Ramos (cell line): ENCODE measurements around the gene FBLN5.

Source experiments
- in situ Hi-C: fragments of 300-500 bp; cut with MboI; formaldehyde crosslinking; loops from one replicate; pipeline ENCODE4 v1.14.3; 2022; ENCODE audit warnings: low sequenced_read_pairs; ENCODE audit not compliant: unreplicated experiment

FBLN5 gene

DNA sequence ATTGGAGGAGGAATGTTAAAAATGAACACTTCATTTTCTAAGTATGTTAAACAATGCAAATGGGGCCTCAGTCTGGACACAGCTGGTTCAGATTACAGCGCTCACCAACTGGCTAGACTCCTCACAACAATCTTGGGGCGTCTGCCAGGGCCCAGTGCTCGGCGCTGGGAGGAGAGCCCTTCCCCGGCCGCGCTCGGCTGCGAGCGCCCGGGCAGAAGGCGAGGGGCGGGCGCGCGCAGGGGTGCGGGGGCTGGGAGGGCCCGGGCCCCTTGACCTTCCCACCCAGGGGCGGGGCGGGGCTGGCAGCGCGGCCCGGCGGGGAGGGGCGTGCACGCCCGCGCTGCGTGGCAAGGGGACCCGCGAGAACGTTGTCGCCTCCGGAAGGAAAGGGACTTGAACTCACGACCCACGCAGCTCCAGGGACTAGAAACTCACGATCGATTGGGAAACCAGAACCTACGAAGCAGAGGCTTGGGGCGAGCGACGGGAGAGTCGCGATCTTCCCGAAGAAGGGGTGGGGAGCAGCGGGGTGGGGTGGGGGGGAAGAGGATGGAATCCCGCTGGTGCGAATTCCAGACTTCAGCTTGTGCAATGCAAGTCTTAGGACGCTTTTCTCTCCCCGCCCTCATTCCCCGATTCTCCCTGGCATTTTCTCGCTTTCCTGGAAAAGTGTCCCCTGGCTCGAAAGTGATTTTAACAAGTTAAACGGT lies at the start of gene FBLN5:
Gene FBLN5 (minus strand): TSS at position 220 of the 710 bp plus-strand sequence. CDS start 465 bp downstream, outside the sequence.
- in situ Hi-C loops: no loop called here

GRCh38 chr14:91996948-91997371 lies 49.5 kb upstream of the FBLN5 start:
- in situ Hi-C loops: no loop called here

GRCh38 chr14:91987192-91987591 lies 39.7 kb upstream of the FBLN5 start:
- in situ Hi-C loops: no loop called here

DNA sequence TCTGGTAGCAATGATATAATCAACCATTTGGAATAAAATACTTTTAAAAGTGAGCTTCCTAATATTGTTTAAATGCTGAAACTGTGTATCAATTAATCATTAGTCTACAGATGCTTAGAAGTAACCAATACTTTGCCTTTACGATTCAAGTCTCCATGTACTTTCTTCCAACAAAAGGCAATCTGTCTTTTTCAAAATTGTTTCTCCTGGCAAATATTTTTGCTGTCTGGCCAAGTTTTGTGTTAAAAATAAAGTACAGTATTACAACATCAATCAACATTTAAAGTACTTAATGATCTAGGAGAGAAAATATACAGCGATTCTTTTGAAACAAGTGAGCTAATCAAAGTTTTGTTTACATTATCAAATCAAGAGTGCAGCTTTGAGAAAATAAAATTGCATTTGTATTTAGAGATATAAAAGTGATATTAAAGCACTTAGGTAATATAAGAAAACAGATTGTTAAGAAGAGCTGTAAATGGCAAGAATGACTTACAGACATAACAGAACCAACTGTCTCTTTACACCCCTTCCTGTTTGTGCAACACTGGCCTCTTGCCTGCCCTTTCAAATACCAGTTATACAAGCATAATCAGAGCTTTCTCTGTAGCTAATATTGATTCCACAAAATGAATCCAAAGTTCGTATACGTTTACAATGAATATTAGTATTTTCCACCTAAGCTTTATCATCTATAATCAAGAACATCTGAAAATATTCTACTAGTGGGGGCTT lies 38.2 kb upstream of the FBLN5 start:
- in situ Hi-C loops: no loop called here

GRCh38 chr14:91985008-91985407 lies 37.5 kb upstream of the FBLN5 start:
- in situ Hi-C loops: no loop called here

GRCh38 chr14:91983588-91983987 lies 36.1 kb upstream of the FBLN5 start:
- in situ Hi-C loops: no loop called here

DNA sequence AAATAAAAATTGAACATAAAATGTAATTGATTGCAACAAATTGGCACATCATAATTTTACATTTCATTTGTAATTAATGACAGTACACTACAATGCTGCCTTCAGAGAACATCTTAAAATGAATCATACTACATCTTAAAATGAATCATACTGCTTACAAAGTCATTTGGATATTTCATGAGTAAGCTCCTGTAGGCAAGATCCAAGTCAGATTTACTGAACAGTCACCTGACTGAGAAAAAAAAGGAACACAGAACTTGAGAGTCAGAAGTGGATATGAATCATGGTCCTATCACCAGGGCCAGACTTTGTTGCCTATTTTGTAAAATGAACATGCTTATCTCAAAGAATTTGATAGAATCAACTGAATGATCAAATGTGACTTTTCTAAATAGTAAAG lies 32.7 kb upstream of the FBLN5 start:
- in situ Hi-C loops: no loop called here

DNA sequence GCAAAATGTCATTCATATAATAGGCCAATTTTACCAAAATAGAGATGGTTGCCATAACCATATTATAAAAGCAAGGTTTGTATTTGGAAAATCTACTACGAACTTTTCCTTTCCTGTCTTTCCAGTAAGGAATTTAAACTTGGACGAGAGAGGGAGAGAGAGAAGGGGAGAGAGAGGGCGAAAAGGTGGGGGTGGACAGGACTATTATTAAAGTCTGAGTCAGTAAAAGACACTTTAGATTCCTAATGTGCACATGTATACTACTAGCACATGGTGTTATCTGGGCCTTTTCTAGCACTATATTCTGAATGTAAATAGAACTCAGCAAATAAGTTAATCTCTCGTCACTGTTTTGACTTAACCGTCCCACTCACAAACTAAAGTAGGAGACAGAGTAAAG lies 30.4 kb upstream of the FBLN5 start:
- in situ Hi-C loops: no loop called here

DNA sequence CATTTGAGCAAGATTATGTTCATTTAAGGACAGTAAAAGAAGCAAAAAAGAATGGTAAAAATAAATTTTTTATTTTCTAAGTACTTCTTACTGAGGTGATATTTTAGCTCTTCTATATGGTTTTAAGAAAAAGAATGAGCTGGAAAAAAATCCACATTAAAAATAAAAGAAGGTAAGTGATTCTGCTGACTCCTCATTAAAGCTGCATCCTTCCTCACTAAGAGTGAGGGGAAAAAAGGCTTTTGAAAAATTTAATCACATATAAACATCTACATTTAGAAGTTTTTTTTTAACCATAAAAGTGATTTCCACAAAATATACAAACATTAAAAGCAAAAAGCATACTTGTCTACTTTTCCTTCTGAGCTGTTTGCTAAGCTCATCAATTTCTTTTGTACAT lies 28.3 kb upstream of the FBLN5 start:
- in situ Hi-C loops: no loop called here

DNA sequence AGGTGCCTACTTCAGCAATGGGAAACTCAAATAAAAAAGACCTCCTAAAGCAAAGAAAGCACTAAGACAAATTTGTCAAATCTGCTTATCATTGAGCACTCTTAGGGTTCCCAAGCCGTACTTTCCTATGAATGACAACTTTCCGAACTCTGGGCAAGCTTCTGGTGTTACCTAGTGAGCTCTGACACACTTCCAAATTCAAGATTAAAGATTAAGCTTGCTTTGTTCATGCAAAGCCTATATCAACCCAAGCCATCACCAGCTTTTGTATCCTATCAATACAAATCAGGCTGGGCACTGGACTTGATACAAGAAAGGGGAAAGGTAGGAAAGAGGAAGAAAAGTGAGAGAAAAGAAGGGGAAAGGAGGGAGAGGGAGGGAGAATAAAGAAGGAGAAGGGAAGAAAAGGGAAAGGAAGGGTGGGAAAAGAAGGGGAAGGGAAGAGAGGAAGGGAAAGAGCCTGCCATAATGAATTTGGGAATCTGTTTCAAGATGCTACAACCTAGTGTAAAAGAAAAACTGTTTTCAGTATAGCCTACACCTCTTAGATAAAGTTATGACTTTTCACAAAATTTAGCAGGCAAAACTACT lies 23.8 kb upstream of the FBLN5 start:
- in situ Hi-C loops: no loop called here

- in situ Hi-C loops: no loop called here
Observed at GRCh38 chr14:91968280-91968679, 20.8 kb upstream of the FBLN5 start.

DNA sequence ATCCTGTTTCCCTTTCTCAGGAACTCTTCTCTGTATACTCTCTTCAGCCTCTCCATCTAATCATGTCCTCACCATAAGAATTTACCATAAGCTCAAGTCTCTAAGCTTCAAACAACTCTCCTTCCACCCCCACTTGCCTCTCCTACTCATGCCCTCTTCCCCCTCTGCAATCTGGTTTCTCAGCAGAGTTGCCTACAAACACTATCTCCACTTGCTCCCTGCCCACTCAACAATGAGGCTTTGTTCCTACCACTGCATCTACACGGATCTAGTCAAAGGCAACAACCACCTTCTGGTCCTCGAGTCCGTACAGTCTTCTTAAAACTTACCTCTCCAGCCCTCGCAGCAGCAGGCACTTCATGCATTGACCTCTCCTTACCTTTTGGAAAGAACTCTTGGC lies 17.2 kb upstream of the FBLN5 start:
- in situ Hi-C loops: no loop called here

DNA sequence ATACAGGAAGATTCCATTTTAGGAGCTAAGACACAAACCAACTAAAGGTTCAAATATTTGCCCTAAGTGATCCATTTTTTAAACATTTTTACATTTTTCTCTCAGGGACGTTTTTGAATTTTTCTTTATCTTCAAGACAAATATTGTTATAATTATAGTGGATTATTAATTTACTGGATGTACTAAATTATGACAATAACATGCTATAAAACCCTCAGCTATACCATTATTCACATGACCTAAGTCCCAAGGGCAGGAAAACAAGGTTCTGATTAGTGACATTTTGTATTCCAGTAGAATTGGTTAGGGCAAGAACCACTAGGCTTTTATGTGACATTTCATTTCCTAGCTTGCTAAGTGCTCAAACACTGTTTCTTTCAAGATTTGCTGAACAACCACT lies 16.5 kb upstream of the FBLN5 start:
- in situ Hi-C loops: no loop called here

- in situ Hi-C loops: no loop called here
Observed at GRCh38 chr14:91963465-91963864, 16.0 kb upstream of the FBLN5 start.

DNA sequence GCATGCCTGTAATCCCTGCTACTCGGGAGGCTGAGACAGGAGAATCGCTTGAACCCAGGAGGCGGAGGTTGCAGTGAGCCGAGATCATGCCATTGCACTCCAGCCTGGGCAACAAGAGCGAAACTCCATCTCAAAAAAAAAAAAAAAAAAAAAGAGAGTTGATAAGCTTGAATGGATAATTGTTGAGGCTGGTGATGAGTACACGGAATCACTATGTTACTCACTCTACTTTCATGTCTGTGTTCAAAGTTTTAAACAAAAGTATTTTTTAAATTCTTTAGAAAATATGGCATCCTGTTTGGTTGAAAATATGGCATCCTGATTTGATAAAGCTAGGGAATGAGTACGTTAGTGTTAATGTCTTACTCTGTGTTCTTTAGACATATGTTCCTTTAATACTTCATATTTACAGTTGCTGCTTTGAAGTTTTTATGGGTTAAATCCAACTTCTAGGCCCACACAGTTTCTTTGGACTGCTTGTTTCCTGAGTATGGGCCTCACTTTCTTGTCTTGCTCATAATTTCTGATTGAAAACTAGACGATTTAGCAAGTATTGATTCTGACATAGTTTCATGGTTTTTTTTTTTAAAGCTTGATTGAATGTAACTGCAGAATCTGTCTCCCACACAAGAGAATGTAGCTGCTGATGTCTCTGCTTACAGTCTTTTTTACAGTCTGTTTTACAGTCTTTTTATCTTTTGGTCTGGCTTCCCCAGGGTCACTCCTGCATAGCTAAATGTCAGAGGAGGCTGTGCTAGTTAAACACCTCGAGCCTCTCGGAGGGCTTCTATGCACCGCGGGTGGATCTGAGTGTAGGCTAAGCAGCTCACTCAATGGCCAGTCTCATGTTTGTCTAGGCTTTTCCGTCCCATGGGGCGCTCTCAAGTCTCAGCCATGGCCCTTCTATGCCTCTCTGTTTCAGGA lies 14.1 kb upstream of the FBLN5 start:
- in situ Hi-C loops: no loop called here

DNA sequence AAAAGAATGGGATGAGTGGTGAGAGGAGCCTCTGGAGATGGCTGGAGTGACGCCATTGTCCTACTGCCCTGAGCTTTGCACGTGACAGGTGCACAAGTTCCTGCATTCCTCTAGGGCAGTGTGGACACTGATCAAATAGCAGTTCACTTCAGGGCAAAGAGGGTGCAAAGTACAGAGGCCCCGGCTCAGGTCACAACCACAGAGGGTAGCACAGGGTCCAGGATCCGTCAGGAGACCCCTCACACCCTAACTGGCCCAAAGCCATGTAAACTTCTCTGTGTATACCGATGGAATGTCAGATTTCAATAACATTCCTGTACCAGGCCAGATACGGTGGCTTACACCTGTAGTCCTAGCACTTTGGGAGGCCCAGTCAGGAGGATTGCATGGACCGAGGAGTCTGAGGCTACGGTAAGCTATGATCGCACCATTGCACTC lies 10.4 kb upstream of the FBLN5 start:
- in situ Hi-C loops: no loop called here

- in situ Hi-C loops: no loop called here
Observed at GRCh38 chr14:91956616-91957015, 9.1 kb upstream of the FBLN5 start.

GRCh38 chr14:91955168-91955567 lies 7.7 kb upstream of the FBLN5 start:
- in situ Hi-C loops: no loop called here

GRCh38 chr14:91953170-91953985 lies 5.9 kb upstream of the FBLN5 start:
- in situ Hi-C loops: no loop called here
